ENCODE results near the gene GAPDHS. TPM values are rescaled to one million over a fixed set of nuclear protein-coding genes. Genes with fewer than 3 reads are reported as not detected.

The GAPDHS gene
- total RNA-seq, 1 experiment from 2014 or later: not detected

DNA sequence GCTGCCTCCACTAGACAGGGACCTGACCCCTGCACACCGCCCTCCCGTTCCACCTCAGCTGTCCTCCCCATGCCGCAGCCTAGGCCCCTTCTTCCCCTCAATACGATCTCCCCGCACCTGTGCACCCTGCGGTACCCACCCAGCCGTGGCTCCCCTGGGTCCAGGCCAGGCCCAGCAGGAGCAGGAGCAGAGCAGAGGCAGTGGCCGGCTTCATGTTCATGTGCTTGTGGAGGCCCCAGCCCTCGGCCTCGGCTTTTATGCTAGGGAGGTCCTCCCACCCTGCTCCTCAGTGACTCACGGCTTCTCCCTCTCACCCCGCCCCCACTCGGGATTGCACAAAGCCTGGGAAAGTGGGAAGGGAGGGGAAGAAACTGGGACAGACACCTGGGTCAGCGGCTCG is 31.6 kb upstream of the GAPDHS start:
- intact Hi-C loops (cut with micrococcal nuclease): no loop called here
- RAD21 ChIA-PET (ENCODE audit: low non-redundant PET in 1 of 2, low total read pairs in 2 of 2, uncharacterized antibody in 2 of 2, unreplicated experiment in 2 of 2): no interaction called here
- H3K36me3 ChIP-seq (ENCODE audit: control insufficient read depth in 1 of 2, insufficient read depth in 2 of 2, low read length in 2 of 2): peaks cover 33 to 37% of the 10 kb centered on the region in 2 experiments; a peak in 3 of 4 replicates
- H3K9me2 ChIP-seq (ENCODE audit: insufficient read depth): no peaks in the 10 kb centered on the region
- no peak overlapping the region for H3K9ac ChIP-seq (ENCODE audit: low read length)
- no peaks in the 10 kb centered on the region for H3K27me3 ChIP-seq (ENCODE audit: insufficient read depth, low read length)
- no peaks in the 10 kb centered on the region for H4K20me1 ChIP-seq (ENCODE audit: insufficient read depth)
- peaks cover 15% of the 10 kb centered on the region; the same call in 1 of the 2 replicates for H3K79me2 ChIP-seq (ENCODE audit: insufficient read depth, low read length)
- CTCF ChIA-PET: interaction anchor here (1.3 kb wide), 1 partner anchor 8 kb away, joined by 3 read pairs; no protein-coding TSS in a partner anchor
- no peak overlapping the region for H2AFZ ChIP-seq (ENCODE audit: low read depth, low read length, poor library complexity, severe bottlenecking)
- H3K9me3 ChIP-seq (ENCODE audit: control insufficient read depth in 1 of 2, insufficient read depth in 1 of 2, low read depth in 1 of 2, low read length in 2 of 2): no peaks in the 10 kb centered on the region
- no TSS peak for BruUV-seq (replicated peaks)
- no peak overlapping the region for H3K27ac ChIP-seq (ENCODE audit: low read depth, low read length)
- no peak overlapping the region for H3K4me3 ChIP-seq (replicated peaks in 1 of 2; ENCODE audit: low read depth in 1 of 2, low read length in 2 of 2)
- no peak for TF ChIP-seq EZH2 (IDR thresholded peaks at IDR 0.05)
- no peak for TF ChIP-seq TCF7L2 (IDR thresholded peaks at IDR 0.05; ENCODE audit: borderline replicate concordance, extremely low read depth, insufficient read depth, insufficient read length)
- TF ChIP-seq, protein P1, sequence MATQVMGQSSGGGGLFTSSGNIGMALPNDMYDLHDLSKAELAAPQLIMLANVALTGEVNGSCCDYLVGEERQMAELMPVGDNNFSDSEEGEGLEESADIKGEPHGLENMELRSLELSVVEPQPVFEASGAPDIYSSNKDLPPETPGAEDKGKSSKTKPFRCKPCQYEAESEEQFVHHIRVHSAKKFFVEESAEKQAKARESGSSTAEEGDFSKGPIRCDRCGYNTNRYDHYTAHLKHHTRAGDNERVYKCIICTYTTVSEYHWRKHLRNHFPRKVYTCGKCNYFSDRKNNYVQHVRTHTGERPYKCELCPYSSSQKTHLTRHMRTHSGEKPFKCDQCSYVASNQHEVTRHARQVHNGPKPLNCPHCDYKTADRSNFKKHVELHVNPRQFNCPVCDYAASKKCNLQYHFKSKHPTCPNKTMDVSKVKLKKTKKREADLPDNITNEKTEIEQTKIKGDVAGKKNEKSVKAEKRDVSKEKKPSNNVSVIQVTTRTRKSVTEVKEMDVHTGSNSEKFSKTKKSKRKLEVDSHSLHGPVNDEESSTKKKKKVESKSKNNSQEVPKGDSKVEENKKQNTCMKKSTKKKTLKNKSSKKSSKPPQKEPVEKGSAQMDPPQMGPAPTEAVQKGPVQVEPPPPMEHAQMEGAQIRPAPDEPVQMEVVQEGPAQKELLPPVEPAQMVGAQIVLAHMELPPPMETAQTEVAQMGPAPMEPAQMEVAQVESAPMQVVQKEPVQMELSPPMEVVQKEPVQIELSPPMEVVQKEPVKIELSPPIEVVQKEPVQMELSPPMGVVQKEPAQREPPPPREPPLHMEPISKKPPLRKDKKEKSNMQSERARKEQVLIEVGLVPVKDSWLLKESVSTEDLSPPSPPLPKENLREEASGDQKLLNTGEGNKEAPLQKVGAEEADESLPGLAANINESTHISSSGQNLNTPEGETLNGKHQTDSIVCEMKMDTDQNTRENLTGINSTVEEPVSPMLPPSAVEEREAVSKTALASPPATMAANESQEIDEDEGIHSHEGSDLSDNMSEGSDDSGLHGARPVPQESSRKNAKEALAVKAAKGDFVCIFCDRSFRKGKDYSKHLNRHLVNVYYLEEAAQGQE (IDR thresholded peaks at IDR 0.05; ENCODE audit: low read depth): no peak
- no peak for TF ChIP-seq ZNF274 (IDR thresholded peaks at IDR 0.05; ENCODE audit: low read depth, low read length)
- TF ChIP-seq, protein P2, sequence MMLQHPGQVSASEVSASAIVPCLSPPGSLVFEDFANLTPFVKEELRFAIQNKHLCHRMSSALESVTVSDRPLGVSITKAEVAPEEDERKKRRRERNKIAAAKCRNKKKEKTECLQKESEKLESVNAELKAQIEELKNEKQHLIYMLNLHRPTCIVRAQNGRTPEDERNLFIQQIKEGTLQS (IDR thresholded peaks at IDR 0.05): no peak
- TF ChIP-seq SIN3A (IDR thresholded peaks at IDR 0.05; ENCODE audit: low read depth): no peak
- TF ChIP-seq, protein P3, sequence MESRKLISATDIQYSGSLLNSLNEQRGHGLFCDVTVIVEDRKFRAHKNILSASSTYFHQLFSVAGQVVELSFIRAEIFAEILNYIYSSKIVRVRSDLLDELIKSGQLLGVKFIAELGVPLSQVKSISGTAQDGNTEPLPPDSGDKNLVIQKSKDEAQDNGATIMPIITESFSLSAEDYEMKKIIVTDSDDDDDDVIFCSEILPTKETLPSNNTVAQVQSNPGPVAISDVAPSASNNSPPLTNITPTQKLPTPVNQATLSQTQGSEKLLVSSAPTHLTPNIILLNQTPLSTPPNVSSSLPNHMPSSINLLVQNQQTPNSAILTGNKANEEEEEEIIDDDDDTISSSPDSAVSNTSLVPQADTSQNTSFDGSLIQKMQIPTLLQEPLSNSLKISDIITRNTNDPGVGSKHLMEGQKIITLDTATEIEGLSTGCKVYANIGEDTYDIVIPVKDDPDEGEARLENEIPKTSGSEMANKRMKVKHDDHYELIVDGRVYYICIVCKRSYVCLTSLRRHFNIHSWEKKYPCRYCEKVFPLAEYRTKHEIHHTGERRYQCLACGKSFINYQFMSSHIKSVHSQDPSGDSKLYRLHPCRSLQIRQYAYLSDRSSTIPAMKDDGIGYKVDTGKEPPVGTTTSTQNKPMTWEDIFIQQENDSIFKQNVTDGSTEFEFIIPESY (IDR thresholded peaks at IDR 0.05; ENCODE audit: extremely low read depth, insufficient replicate concordance, low read length): no peak
- TF ChIP-seq EZH2phosphoT487 (IDR thresholded peaks at IDR 0.05; ENCODE audit: borderline replicate concordance): no peak
- TF ChIP-seq FOSL1 (IDR thresholded peaks at IDR 0.05; ENCODE audit: low read depth): no peak
- no peak for TF ChIP-seq RAD21 (IDR thresholded peaks at IDR 0.05; ENCODE audit: low read depth)
- TF ChIP-seq EGR1 (IDR thresholded peaks at IDR 0.05; ENCODE audit: low read depth): no peak
- no peak for TF ChIP-seq SRF (IDR thresholded peaks at IDR 0.05; ENCODE audit: low read depth)
- TF ChIP-seq ELF1 (IDR thresholded peaks at IDR 0.05; ENCODE audit: borderline replicate concordance, low read depth): no peak
- TF ChIP-seq, protein P4, sequence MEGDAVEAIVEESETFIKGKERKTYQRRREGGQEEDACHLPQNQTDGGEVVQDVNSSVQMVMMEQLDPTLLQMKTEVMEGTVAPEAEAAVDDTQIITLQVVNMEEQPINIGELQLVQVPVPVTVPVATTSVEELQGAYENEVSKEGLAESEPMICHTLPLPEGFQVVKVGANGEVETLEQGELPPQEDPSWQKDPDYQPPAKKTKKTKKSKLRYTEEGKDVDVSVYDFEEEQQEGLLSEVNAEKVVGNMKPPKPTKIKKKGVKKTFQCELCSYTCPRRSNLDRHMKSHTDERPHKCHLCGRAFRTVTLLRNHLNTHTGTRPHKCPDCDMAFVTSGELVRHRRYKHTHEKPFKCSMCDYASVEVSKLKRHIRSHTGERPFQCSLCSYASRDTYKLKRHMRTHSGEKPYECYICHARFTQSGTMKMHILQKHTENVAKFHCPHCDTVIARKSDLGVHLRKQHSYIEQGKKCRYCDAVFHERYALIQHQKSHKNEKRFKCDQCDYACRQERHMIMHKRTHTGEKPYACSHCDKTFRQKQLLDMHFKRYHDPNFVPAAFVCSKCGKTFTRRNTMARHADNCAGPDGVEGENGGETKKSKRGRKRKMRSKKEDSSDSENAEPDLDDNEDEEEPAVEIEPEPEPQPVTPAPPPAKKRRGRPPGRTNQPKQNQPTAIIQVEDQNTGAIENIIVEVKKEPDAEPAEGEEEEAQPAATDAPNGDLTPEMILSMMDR (IDR thresholded peaks at IDR 0.05 in 2 of 3, conservative IDR thresholded peaks at IDR 0.05 in 1 of 3; ENCODE audit: borderline replicate concordance in 1 of 3, insufficient read depth in 1 of 3, low read depth in 2 of 3, low read length in 2 of 3): no peak
- DNase-seq (ENCODE audit: low read depth, low spot score) (no peak), ATAC-seq (0 out of 2 replicates have a peak, but pooled peaks have one; percentile 15)
- H3K4me1 ChIP-seq (ENCODE audit: control insufficient read depth in 1 of 2, insufficient read depth in 2 of 2, low read length in 2 of 2): no peaks in the 10 kb centered on the region
- no peak overlapping the region for H3K4me2 ChIP-seq (ENCODE audit: low read length)
- POLR2A ChIA-PET: no interaction called here
